Measurements from ENCODE around the gene ABHD16B. TPM values are rescaled to one million over a fixed set of nuclear protein-coding genes. Genes with fewer than 3 reads are reported as not detected.

Gene ABHD16B
- total and polyA plus RNA-seq, 2 of the 13 experiments (the other 11 are each of a cell fraction or from before 2014, with no cell fraction given) = not detected

DNA sequence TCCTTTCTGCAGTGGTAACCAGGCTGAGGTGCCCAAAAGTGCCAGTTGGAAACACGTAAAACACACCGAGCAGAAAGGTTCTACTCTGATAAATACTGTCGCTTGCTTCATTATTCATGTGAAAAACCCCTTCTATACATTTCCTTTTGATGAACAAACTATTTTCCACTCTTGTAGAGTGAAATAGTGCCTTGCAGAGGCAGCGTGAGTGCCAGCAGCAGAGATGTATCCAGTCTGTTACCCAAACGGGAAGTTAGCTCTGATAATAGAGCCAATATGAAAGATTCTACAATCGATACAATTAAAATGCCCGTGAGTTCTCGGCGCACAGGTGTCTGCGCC lies 31.7 kb upstream of the ABHD16B start (continued):
- TF ChIP-seq MBD4 (IDR thresholded peaks at IDR 0.05; ENCODE audit: borderline replicate concordance, low read length) = no peak
- no peak for TF ChIP-seq NCOA2 (CRISPR knock-in tag; IDR thresholded peaks at IDR 0.05)
- TF ChIP-seq, protein P1, sequence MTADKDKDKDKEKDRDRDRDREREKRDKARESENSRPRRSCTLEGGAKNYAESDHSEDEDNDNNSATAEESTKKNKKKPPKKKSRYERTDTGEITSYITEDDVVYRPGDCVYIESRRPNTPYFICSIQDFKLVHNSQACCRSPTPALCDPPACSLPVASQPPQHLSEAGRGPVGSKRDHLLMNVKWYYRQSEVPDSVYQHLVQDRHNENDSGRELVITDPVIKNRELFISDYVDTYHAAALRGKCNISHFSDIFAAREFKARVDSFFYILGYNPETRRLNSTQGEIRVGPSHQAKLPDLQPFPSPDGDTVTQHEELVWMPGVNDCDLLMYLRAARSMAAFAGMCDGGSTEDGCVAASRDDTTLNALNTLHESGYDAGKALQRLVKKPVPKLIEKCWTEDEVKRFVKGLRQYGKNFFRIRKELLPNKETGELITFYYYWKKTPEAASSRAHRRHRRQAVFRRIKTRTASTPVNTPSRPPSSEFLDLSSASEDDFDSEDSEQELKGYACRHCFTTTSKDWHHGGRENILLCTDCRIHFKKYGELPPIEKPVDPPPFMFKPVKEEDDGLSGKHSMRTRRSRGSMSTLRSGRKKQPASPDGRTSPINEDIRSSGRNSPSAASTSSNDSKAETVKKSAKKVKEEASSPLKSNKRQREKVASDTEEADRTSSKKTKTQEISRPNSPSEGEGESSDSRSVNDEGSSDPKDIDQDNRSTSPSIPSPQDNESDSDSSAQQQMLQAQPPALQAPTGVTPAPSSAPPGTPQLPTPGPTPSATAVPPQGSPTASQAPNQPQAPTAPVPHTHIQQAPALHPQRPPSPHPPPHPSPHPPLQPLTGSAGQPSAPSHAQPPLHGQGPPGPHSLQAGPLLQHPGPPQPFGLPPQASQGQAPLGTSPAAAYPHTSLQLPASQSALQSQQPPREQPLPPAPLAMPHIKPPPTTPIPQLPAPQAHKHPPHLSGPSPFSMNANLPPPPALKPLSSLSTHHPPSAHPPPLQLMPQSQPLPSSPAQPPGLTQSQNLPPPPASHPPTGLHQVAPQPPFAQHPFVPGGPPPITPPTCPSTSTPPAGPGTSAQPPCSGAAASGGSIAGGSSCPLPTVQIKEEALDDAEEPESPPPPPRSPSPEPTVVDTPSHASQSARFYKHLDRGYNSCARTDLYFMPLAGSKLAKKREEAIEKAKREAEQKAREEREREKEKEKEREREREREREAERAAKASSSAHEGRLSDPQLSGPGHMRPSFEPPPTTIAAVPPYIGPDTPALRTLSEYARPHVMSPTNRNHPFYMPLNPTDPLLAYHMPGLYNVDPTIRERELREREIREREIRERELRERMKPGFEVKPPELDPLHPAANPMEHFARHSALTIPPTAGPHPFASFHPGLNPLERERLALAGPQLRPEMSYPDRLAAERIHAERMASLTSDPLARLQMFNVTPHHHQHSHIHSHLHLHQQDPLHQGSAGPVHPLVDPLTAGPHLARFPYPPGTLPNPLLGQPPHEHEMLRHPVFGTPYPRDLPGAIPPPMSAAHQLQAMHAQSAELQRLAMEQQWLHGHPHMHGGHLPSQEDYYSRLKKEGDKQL (CRISPR knock-in tag; IDR thresholded peaks at IDR 0.05; ENCODE audit: low read depth) = no peak
- TF ChIP-seq PHF20 (CRISPR knock-in tag; IDR thresholded peaks at IDR 0.05) = no peak
- TF ChIP-seq, protein P2, sequence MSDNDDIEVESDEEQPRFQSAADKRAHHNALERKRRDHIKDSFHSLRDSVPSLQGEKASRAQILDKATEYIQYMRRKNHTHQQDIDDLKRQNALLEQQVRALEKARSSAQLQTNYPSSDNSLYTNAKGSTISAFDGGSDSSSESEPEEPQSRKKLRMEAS (IDR thresholded peaks at IDR 0.05) = no peak
- TF ChIP-seq NR1H2 (CRISPR knock-in tag; IDR thresholded peaks at IDR 0.05; ENCODE audit: borderline replicate concordance, low read depth) = no peak
- TF ChIP-seq SOX13 (IDR thresholded peaks at IDR 0.05) = no peak
- no peak for TF ChIP-seq SOX13 (CRISPR knock-in tag; conservative IDR thresholded peaks at IDR 0.05 in 1 of 2, IDR thresholded peaks at IDR 0.05 in 1 of 2)

Data from HepG2 (cell line).